Neural crest cell (in vitro differentiated cells): ENCODE results near the gene TAF7. TPM values are rescaled to one million over a fixed set of nuclear protein-coding genes. Genes with fewer than 3 reads are reported as not detected.

Experiments
- total RNA-seq: library from RNA; stranded (reverse); gene quantifications from 2 replicates; pipeline ENCODE4 v1.2.1, GENCODE V29; 2021

Gene TAF7
- total RNA-seq, 1 donor from 2014 or later = 100 TPM

Other genes with a start within 250 kb of the TAF7 start
- gene PCDHB2, start 226.2 kb downstream of the TAF7 start, total RNA-seq = 52.6 and 57.8 TPM in 2 replicates
- 5.4 and 5.7 TPM in 2 replicates for gene PCDHB3, start 220.3 kb downstream of the TAF7 start, total RNA-seq
- 2.6 and 2.7 TPM in 2 replicates for gene PCDHB4, start 199.0 kb downstream of the TAF7 start, total RNA-seq
- gene PCDHB5, start 185.6 kb downstream of the TAF7 start, total RNA-seq = 3.0 and 3.3 TPM in 2 replicates
- 0.64 and 0.70 TPM in 2 replicates for gene PCDHB6, start 170.7 kb downstream of the TAF7 start, total RNA-seq
- gene PCDHB7, start 148.1 kb downstream of the TAF7 start, total RNA-seq = 0.39 and 0.58 TPM in 2 replicates
- 1.3 and 1.8 TPM in 2 replicates for gene PCDHB8, start 143.0 kb downstream of the TAF7 start, total RNA-seq
- gene PCDHB16, start 138.4 kb downstream of the TAF7 start, total RNA-seq = 11.4 and 12.6 TPM in 2 replicates
- 5.5 and 7.0 TPM in 2 replicates for gene PCDHB9, start 133.6 kb downstream of the TAF7 start, total RNA-seq
- gene PCDHB10, start 128.4 kb downstream of the TAF7 start, total RNA-seq = 5.2 and 5.5 TPM in 2 replicates
- 2.7 and 3.6 TPM in 2 replicates for gene PCDHB11, start 121.2 kb downstream of the TAF7 start, total RNA-seq
- gene PCDHB12, start 112.1 kb downstream of the TAF7 start, total RNA-seq = 3.1 TPM in 2 replicates
- 3.6 TPM in 2 replicates for gene PCDHB13, start 106.9 kb downstream of the TAF7 start, total RNA-seq
- 5.5 TPM in 2 replicates for gene PCDHB14, start 97.4 kb downstream of the TAF7 start, total RNA-seq
- gene PCDHB15, start 75.4 kb downstream of the TAF7 start, total RNA-seq = 5.5 and 5.6 TPM in 2 replicates
- 0.72 and 1.1 TPM in 2 replicates for gene SLC25A2, start 16.7 kb downstream of the TAF7 start, total RNA-seq
- 0.54 and 0.93 TPM in 2 replicates for gene PCDHGA1, start 9.7 kb upstream of the TAF7 start, total RNA-seq
- 0.32 and 0.54 TPM in 2 replicates for gene PCDHGA2, start 18.0 kb upstream of the TAF7 start, total RNA-seq
- gene PCDHGA3, start 23.0 kb upstream of the TAF7 start, total RNA-seq = 0.16 and 0.33 TPM in 2 replicates
- gene PCDHGB1, start 29.3 kb upstream of the TAF7 start, total RNA-seq = 2.8 and 3.0 TPM in 2 replicates
- 0.56 and 0.93 TPM in 2 replicates for gene PCDHGA4, start 34.2 kb upstream of the TAF7 start, total RNA-seq
- gene PCDHGB2, start 39.2 kb upstream of the TAF7 start, total RNA-seq = 1.3 and 1.5 TPM in 2 replicates
- gene PCDHGA5, start 43.4 kb upstream of the TAF7 start, total RNA-seq = 0.32 and 0.51 TPM in 2 replicates
- gene PCDHGB3, start 49.5 kb upstream of the TAF7 start, total RNA-seq = 0.51 and 0.71 TPM in 2 replicates
- gene PCDHGA6, start 53.1 kb upstream of the TAF7 start, total RNA-seq = 0.49 and 0.52 TPM in 2 replicates
- 0.32 and 0.37 TPM in 2 replicates for gene PCDHGA7, start 62.0 kb upstream of the TAF7 start, total RNA-seq
- gene PCDHGB4, start 66.9 kb upstream of the TAF7 start, total RNA-seq = 4.2 and 5.3 TPM in 2 replicates
- 0.33 and 0.43 TPM in 2 replicates for gene PCDHGA8, start 71.8 kb upstream of the TAF7 start, total RNA-seq
- 0.91 and 1.5 TPM in 2 replicates for gene PCDHGB5, start 77.2 kb upstream of the TAF7 start, total RNA-seq
- 0.72 and 0.86 TPM in 2 replicates for gene PCDHGA9, start 82.0 kb upstream of the TAF7 start, total RNA-seq
- gene PCDHGB6, start 87.2 kb upstream of the TAF7 start, total RNA-seq = 53.6 and 53.7 TPM in 2 replicates
- 18.4 and 18.5 TPM in 2 replicates for gene PCDHGA10, start 92.2 kb upstream of the TAF7 start, total RNA-seq
- 6.5 and 7.0 TPM in 2 replicates for gene PCDHGB7, start 96.9 kb upstream of the TAF7 start, total RNA-seq
- gene PCDHGA11, start 100.3 kb upstream of the TAF7 start, total RNA-seq = 1.8 and 2.4 TPM in 2 replicates
- 1.5 and 1.8 TPM in 2 replicates for gene PCDHGA12, start 109.7 kb upstream of the TAF7 start, total RNA-seq
- gene PCDHGC3, start 155.2 kb upstream of the TAF7 start, total RNA-seq = 98.2 and 107 TPM in 2 replicates
- 14.8 and 15.9 TPM in 2 replicates for gene PCDHGC4, start 164.2 kb upstream of the TAF7 start, total RNA-seq
- gene PCDHGC5, start 168.3 kb upstream of the TAF7 start, total RNA-seq = 2.2 and 3.0 TPM in 2 replicates